HG03045 (cell line): Measurements from ENCODE around the gene FLT4.

Experiments
- ATAC-seq: cut with Tn5 transposase; IDR thresholded peaks from one replicate; pipeline ENCODE4 v1.9.1; 2021; ENCODE audit warnings: mild to moderate bottlenecking, moderate library complexity; ENCODE audit not compliant: unreplicated experiment

FLT4 gene

GRCh38 chr5:180594311-180595045, 54.9 kb downstream of the FLT4 start:
- ATAC-seq, result no peak

- no peak for ATAC-seq
These were observed 55.8 kb downstream of the FLT4 start for GRCh38 chr5:180593446-180594206.

GRCh38 chr5:180592176-180592575, 57.2 kb downstream of the FLT4 start:
- ATAC-seq, result no peak

- ATAC-seq, result no peak
These were observed 58.0 kb downstream of the FLT4 start, which contains the start of gene SCGB3A1 for GRCh38 chr5:180591311-180591887. TSS of gene SCGB3A1 (minus strand) at chr5:180591499. CDS start at chr5:180591462, 37 bp downstream.

- no peak for ATAC-seq
These were observed 58.7 kb downstream of the FLT4 start for GRCh38 chr5:180590543-180591310.

- no peak for ATAC-seq
These were observed 59.4 kb downstream of the FLT4 start for GRCh38 chr5:180589771-180590542.

GRCh38 chr5:180586870-180587269, 62.5 kb downstream of the FLT4 start:
- ATAC-seq, result no peak

GRCh38 chr5:180586204-180586603, 63.2 kb downstream of the FLT4 start:
- no peak for ATAC-seq

GRCh38 chr5:180583738-180584137, 65.7 kb downstream of the FLT4 start:
- no peak for ATAC-seq

GRCh38 chr5:180580681-180581080, 68.7 kb downstream of the FLT4 start:
- ATAC-seq, result no peak

GRCh38 chr5:180575571-180575970, 73.8 kb downstream of the FLT4 start:
- ATAC-seq, result no peak

GRCh38 chr5:180568914-180569313, 80.5 kb downstream of the FLT4 start:
- ATAC-seq, result no peak

- no peak for ATAC-seq
These were observed 85.4 kb downstream of the FLT4 start for GRCh38 chr5:180563994-180564393.

GRCh38 chr5:180558232-180558631, 91.2 kb downstream of the FLT4 start:
- ATAC-seq, result no peak

- ATAC-seq, result no peak
These were observed 92.1 kb downstream of the FLT4 start for GRCh38 chr5:180557217-180557809.

GRCh38 chr5:180555168-180555921, 94.1 kb downstream of the FLT4 start:
- ATAC-seq, result no peak

- no peak for ATAC-seq
These were observed 95.9 kb downstream of the FLT4 start for GRCh38 chr5:180553530-180553929.
